GM06990 (cell line): Measurements from ENCODE around the gene MTMR10.

Experiments used
- DNase-seq: peaks from one replicate; pipeline ENCODE4 v3.0.0-alpha.2; 2011; ENCODE audit not compliant: insufficient read length; ENCODE audit errors: extremely low read depth
- H3K27me3 ChIP-seq: replicated peaks from 2 replicates; pipeline ENCODE4 v1.6.0; 2011; ENCODE audit warnings: low read length; ENCODE audit not compliant: control insufficient read depth, insufficient read depth
- H3K36me3 ChIP-seq: 2 replicates; pipeline ENCODE4 v1.5.1; 2011; ENCODE audit warnings: low read length; ENCODE audit not compliant: control insufficient read depth, insufficient read depth
- H3K4me3 ChIP-seq: replicated peaks from 2 replicates; pipeline ENCODE4 v1.5.1; 2011; ENCODE audit warnings: low read depth, mild to moderate bottlenecking, control low read depth, low read length
- CTCF ChIP-seq: IDR thresholded peaks from 2 replicates; pipeline ENCODE4 v1.5.1; 2011; ENCODE audit warnings: low read length, control low read depth, mild to moderate bottlenecking, inconsistent platforms; ENCODE audit not compliant: insufficient read depth, poor library complexity, severe bottlenecking

Gene MTMR10

DNA sequence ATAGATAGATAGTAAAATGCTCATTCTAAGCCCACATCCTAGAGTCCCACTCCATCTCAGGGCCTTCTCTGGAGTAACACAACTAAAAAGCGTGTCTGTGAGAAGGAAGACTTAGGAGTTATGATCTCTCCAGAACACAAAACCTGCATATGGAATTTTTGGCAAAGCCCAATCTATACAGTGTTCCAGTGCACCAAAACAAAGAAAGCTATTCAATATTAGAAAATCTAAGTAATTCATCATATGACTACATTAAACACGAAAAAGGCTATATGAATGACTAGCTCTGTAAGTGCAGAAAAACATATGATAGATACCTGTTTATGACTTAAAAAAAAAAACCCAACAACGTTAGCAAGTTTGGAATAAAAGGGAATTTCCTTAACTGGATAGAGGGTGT is 27.7 kb downstream of the MTMR10 start:
- Histone ChIP-seq H3K36me3 (peaks cover 1% of the 10 kb centered on the region), H3K27me3 (no peaks in the 10 kb centered on the region), H3K4me3 (no peak overlapping the region)
- no peak for TF ChIP-seq CTCF
- no peak for DNase-seq

DNA sequence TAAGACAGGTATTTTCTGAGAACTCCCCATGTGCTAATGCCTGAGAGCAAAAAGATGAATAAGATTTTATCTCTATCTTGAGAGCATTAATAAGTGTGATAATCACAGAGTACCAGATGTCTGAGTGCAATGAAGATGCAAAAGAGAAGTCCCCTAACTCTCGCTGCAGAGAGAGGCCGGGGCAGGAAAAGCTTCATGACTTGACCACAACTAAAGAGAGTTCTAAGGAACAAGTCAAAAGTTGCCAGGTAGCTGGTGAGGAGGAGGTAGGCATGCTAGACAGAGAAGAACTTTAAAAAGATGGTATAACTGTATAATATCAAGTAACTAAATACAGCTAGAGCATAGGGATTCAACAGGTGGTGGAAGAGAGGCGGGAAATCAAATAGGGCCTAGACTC is 28.8 kb downstream of the MTMR10 start:
- DNase-seq = no peak
- H3K27me3 ChIP-seq = no peaks in the 10 kb centered on the region
- H3K4me3 ChIP-seq = no peak overlapping the region
- TF ChIP-seq CTCF = no peak
- peaks cover 1% of the 10 kb centered on the region for H3K36me3 ChIP-seq

DNA sequence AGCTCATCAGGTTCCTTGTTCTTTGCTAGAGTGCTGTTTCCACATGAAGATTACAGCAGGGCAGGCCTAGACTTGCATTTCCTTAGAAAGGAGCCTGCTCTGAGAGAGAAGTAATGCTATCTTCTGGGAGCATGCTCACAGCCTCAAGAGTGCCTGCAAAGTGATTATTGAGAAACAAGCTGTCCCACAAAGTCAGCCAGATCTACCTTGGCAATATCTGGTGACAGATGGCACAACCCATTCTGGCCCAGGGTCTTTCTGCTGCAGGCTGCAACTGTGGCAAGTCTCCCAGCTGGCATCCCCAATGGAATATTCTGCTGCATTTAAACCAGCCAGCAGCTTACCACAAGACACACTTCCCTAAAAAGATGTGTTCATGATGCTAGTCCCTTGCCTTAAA is 29.3 kb downstream of the MTMR10 start:
- no peak for TF ChIP-seq CTCF
- peaks cover 1% of the 10 kb centered on the region for H3K36me3 ChIP-seq

GRCh38 chr15:30958219-30958618 is 33.2 kb downstream of the MTMR10 start:
- no peaks in the 10 kb centered on the region for H3K27me3 ChIP-seq
- no peak for DNase-seq
- peaks cover 8% of the 10 kb centered on the region for H3K36me3 ChIP-seq
- no peak overlapping the region for H3K4me3 ChIP-seq
- no peak for TF ChIP-seq CTCF

More for the DNA sequence above, 29.3 kb downstream of the MTMR10 start:
- Histone ChIP-seq H3K27me3 (no peaks in the 10 kb centered on the region), H3K4me3 (no peak overlapping the region)
- DNase-seq = no peak

GRCh38 chr15:30956216-30957124 is 35.0 kb downstream of the MTMR10 start:
- no peak overlapping the region for H3K4me3 ChIP-seq
- no peak for DNase-seq
- no peak for TF ChIP-seq CTCF
- peaks cover 16% of the 10 kb centered on the region for H3K36me3 ChIP-seq
- no peaks in the 10 kb centered on the region for H3K27me3 ChIP-seq
